ENCODE results near the gene GALP.

- TF ChIP-seq SNAI2 (CRISPR knock-in tag; IDR thresholded peaks at IDR 0.05) (no peak), ARNTL (CRISPR knock-in tag; IDR thresholded peaks at IDR 0.05; ENCODE audit: borderline replicate concordance, low read depth) (no peak), CSDC2 (CRISPR knock-in tag; IDR thresholded peaks at IDR 0.05) (no peak), OSR1 (CRISPR knock-in tag; IDR thresholded peaks at IDR 0.05) (no peak), RARB (CRISPR knock-in tag; IDR thresholded peaks at IDR 0.05) (no peak)
Measured at GRCh38 chr19:56174550-56174949, 1.3 kb upstream of the GALP start.
